Thoracic aorta (tissue), 2 donors: ENCODE data around the gene TRIM21. TPM values are rescaled to one million over a fixed set of nuclear protein-coding genes. Genes with fewer than 3 reads are reported as not detected.
"Not testable (repeated sequence)": the region's sequence is repeated elsewhere in the genome, so short reads cannot be mapped to it uniquely, and the experiment has no call there.

ENCODE experiments used
- ATAC-seq: fragments of 150-250 bp; one replicate; pipeline ENCODE4 v1.8.0; 2017; ENCODE audit warnings: low read depth; ENCODE audit not compliant: insufficient number of reproducible peaks, low FRiP score
- DNase-seq: peaks from one replicate; pipeline ENCODE4 v3.0.0-alpha.2; 2020; ENCODE audit warnings: low spot score
- H3K27ac ChIP-seq, 2 donors: fragments of 200-600 bp; sonication (generic); 1 replicate in 1 of 2; 2 replicates in 1 of 2; pipeline ENCODE4 v1.5.1; 2016; ENCODE audit warnings: mild to moderate bottlenecking in 2 of 2, moderate library complexity in 2 of 2
- H3K27me3 ChIP-seq: fragments of 200-600 bp; sonication (generic); replicated peaks from 2 replicates; pipeline ENCODE4 v1.6.0; 2016; ENCODE audit warnings: mild to moderate bottlenecking; ENCODE audit not compliant: insufficient read depth
- H3K36me3 ChIP-seq: fragments of 200-600 bp; sonication (generic); one replicate; pipeline ENCODE4 v1.5.1; 2016
- H3K4me1 ChIP-seq, 2 donors: fragments of 200-600 bp; sonication (generic); 1 replicate in 1 of 2; 2 replicates in 1 of 2; pipeline versions ENCODE4 v1.5.1 to v1.6.0; 2016; ENCODE audit warnings: low read depth in 2 of 2, mild to moderate bottlenecking in 1 of 2; ENCODE audit not compliant: control insufficient read depth in 1 of 2
- H3K4me3 ChIP-seq: fragments of 200-600 bp; sonication (generic); 2 replicates; pipeline ENCODE4 v1.5.1; 2016; ENCODE audit warnings: mild to moderate bottlenecking
- H3K9me3 ChIP-seq: fragments of 200-600 bp; sonication (generic); 2 replicates; pipeline ENCODE4 v1.5.1; 2016
- total RNA-seq, 2 donors: library from RNA; depleted of rRNA; stranded (reverse); fragments of >200 nt; gene quantifications; one replicate each; pipeline versions ENCODE4 v1.1.0 to v1.2.3, GENCODE V29; 2016
- TF ChIP-seq, protein P1 (sequence below): fragments of 200-600 bp; sonication (generic); IDR thresholded peaks from one replicate; pipeline ENCODE4 v1.5.1; 2019; ENCODE audit warnings: antibody characterized with exemption

The TRIM21 gene
- total RNA-seq, 2 donors from 2014 or later = 9.9 to 29.8 TPM

- DNase-seq (no peak), ATAC-seq (no peak)
- H3K27ac ChIP-seq = no peak overlapping the region
- peaks cover 45% of the 10 kb centered on the region for H3K36me3 ChIP-seq
- H3K9me3 ChIP-seq = no peaks in the 10 kb centered on the region
- no peaks in the 10 kb centered on the region for H3K4me1 ChIP-seq
- no peaks in the 10 kb centered on the region for H3K27me3 ChIP-seq
- no peak overlapping the region for H3K4me3 ChIP-seq
- TF ChIP-seq, protein P1, sequence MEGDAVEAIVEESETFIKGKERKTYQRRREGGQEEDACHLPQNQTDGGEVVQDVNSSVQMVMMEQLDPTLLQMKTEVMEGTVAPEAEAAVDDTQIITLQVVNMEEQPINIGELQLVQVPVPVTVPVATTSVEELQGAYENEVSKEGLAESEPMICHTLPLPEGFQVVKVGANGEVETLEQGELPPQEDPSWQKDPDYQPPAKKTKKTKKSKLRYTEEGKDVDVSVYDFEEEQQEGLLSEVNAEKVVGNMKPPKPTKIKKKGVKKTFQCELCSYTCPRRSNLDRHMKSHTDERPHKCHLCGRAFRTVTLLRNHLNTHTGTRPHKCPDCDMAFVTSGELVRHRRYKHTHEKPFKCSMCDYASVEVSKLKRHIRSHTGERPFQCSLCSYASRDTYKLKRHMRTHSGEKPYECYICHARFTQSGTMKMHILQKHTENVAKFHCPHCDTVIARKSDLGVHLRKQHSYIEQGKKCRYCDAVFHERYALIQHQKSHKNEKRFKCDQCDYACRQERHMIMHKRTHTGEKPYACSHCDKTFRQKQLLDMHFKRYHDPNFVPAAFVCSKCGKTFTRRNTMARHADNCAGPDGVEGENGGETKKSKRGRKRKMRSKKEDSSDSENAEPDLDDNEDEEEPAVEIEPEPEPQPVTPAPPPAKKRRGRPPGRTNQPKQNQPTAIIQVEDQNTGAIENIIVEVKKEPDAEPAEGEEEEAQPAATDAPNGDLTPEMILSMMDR = no peak
Observed at GRCh38 chr11:4385978-4386740, 7.3 kb downstream of the TRIM21 start.

- Histone ChIP-seq H3K36me3 (peaks cover 22% of the 10 kb centered on the region), H3K4me1 (no peaks in the 10 kb centered on the region), H3K9me3 (no peaks in the 10 kb centered on the region), H3K27me3 (no peaks in the 10 kb centered on the region), H3K4me3 (no peak overlapping the region), H3K27ac (no peak overlapping the region)
- ATAC-seq (no peak), DNase-seq (no peak)
- TF ChIP-seq, protein P1 = no peak
Observed at GRCh38 chr11:4381901-4382300, 11.6 kb downstream of the TRIM21 start.

DNA sequence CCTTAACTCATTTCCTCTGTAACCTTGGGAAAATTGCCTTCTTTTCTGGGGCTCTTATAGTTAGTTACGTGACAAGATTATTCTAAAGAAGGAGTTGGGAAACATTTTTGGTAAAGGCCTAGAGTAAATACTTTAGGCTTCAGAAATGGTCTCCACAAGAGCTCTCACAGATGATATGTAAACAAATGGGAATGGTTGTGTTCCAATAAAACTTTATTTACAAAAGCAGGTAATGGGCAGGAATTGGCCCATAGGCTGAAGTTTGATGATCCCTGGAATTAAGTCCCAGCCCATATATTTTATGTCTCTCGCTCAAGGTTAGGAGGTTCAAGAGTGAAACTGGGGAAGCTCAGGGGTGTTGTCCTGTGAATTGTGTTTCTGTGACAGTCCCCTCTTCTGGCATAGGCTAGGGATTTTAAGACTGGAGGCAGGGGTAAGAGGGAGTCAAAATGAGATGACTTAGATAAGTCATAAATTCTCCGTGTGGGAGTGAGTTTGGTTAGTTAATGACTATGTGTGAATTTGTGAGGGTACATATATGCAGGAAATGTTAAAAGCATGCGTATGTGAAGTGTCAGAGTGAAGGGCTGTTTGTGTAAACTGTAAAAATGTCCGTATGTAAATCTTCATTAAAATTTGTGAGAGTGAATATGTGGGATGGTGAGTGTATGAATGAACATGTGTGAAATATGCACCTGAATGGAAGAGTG, 17.9 kb downstream of the TRIM21 start:
- ATAC-seq (no peak), DNase-seq (no peak)
- Histone ChIP-seq H3K27ac (no peak overlapping the region), H3K4me3 (no peak overlapping the region), H3K27me3 (no peaks in the 10 kb centered on the region), H3K36me3 (no peaks in the 10 kb centered on the region), H3K4me1 (no peaks in the 10 kb centered on the region), H3K9me3 (no peaks in the 10 kb centered on the region)
- TF ChIP-seq, protein P1 = no peak

DNA sequence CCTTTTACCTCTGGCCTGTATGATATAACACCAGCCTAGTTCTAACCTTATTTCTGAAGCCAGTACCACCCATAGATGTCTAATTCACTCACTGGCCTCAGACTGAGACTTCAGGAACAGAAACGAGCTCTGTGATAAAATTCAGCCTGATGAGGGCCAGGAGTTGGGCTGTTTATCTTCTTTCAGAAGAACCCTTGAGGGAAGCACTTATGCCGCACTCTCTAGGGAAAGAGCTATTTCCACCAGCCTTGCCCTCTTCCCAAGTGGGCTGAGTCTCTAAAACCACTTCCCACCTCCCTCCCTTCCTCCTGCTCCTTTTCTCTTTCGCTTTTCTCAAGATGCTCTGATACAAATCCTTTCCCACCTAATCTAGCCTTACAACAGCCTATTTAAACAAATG, 23.3 kb downstream of the TRIM21 start:
- TF ChIP-seq, protein P1 = no peak

GRCh38 chr11:4368286-4368685, 25.2 kb downstream of the TRIM21 start, which contains the start of gene OR52B4:
TSS of gene OR52B4 (minus strand) at chr11:4368386. CDS start at chr11:4368295, 91 bp downstream.
- H3K36me3 ChIP-seq = no peaks in the 10 kb centered on the region
- H3K27ac ChIP-seq = no peak within 1 kb of the TSS
- H3K9me3 ChIP-seq = no peaks in the 10 kb centered on the region
- ATAC-seq = no peak
- no peaks in the 10 kb centered on the region for H3K27me3 ChIP-seq
- no peak for DNase-seq
- H3K4me1 ChIP-seq = no peaks in the 10 kb centered on the region
- no peak within 1 kb of the TSS for H3K4me3 ChIP-seq
- TF ChIP-seq, protein P1 = no peak

More for the DNA sequence above, 23.3 kb downstream of the TRIM21 start:
- ATAC-seq (no peak), DNase-seq (no peak)
- Histone ChIP-seq H3K36me3 (no peaks in the 10 kb centered on the region), H3K4me3 (no peak overlapping the region), H3K27me3 (no peaks in the 10 kb centered on the region), H3K9me3 (no peaks in the 10 kb centered on the region), H3K27ac (no peak overlapping the region), H3K4me1 (no peaks in the 10 kb centered on the region)

- not testable (repeated sequence) for H3K4me3 ChIP-seq, DNase-seq, H3K4me1 ChIP-seq, H3K9me3 ChIP-seq, ATAC-seq, H3K36me3 ChIP-seq, H3K27ac ChIP-seq, H3K27me3 ChIP-seq
Observed at GRCh38 chr11:4348142-4348541, 45.4 kb downstream of the TRIM21 start.

DNA sequence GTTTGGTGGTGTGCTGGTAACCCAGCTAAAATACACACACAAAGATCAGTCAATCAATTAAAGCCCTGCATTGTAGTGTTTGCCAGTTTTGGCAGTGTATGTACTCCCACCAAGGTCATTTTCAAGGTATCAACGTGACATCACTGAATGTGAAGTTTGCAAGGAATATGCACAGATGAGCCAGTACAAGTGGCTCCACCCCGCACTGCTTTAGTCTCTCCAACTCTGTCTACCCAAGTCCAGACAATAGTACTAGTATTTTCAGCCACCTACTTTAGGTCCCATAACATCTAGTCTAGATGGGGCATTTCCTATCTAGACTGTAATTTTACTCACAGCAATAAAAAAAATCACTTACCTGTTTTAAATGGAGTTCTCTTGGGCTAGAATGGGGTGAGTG, 48.1 kb downstream of the TRIM21 start:
- H3K27me3 ChIP-seq, H3K36me3 ChIP-seq, H3K27ac ChIP-seq, DNase-seq, H3K4me3 ChIP-seq, H3K4me1 ChIP-seq, ATAC-seq, H3K9me3 ChIP-seq: not testable (repeated sequence)
